ENCODE results near the gene TBC1D8B.

Gene TBC1D8B

DNA sequence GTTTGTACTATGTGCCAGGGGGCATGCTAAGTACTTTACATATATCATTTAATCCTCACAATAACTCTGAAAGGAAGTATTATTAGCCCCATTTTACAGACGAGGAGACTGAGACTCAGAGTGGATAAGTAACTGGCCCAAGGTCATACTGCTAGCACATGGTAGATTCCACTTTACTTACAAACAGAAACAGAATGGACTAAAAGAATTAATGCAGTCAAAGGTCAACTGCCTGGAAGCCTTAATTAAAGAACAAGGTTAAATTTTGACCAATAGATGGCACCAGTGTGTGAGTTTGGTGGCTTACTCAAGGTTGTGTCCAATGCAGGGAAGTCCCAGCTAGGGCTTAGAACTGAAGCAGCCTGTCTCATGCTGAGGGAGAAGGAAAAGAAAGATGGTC, 96.0 kb downstream of the TBC1D8B start:
- peak; percentile 35 to 72 (median 58) for DNase-seq

- DNase-seq, result no peak
Measured at GRCh38 chrX:106899276-106899675, 96.8 kb downstream of the TBC1D8B start.

DNA sequence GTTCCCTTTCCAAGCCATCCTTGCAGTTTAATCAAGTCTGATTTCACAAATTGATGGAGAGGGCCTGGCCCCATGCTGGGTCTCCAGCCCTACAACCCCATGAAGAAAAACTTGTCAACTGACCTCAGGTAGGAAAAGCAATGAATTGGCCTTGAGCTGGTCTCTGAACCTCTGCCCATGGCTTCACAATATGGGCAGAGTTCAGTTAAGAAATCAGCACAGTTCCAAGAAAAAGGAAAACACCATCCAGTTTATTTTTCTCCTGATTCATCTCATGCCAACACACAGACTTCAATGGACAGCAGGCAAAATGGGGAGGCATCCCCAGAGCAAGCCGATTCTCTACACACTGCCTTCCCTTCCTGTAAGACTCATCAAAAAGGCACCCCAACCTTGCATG, 97.4 kb downstream of the TBC1D8B start:
- no peak for DNase-seq

GRCh38 chrX:106901341-106901740, 98.9 kb downstream of the TBC1D8B start:
- DNase-seq, result no peak

DNA sequence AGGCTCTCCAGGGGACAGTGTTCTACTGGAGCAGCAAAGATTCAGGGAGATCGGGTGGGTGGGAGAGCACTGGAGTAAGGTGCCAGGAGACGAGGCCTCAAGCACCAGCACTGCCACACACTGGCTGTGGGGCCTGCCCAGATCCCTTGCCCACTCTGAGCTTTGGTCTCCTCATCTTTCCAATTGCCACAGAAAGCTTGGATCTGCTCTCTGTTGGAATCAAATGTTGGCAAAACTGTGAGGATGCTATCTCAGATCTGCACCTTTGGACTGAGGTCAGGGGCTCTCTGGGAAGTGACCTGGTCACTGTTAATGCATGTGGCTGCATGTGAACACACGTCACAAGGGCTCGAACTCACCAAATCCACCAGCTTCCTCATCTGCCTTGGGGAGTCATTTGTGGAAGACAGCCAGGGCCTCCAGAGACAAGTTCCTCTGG, 99.3 kb downstream of the TBC1D8B start:
- peak in 1 of 4 experiments; percentile 4 for DNase-seq

GRCh38 chrX:106902684-106903083, 100.2 kb downstream of the TBC1D8B start:
- no peak for DNase-seq

DNA sequence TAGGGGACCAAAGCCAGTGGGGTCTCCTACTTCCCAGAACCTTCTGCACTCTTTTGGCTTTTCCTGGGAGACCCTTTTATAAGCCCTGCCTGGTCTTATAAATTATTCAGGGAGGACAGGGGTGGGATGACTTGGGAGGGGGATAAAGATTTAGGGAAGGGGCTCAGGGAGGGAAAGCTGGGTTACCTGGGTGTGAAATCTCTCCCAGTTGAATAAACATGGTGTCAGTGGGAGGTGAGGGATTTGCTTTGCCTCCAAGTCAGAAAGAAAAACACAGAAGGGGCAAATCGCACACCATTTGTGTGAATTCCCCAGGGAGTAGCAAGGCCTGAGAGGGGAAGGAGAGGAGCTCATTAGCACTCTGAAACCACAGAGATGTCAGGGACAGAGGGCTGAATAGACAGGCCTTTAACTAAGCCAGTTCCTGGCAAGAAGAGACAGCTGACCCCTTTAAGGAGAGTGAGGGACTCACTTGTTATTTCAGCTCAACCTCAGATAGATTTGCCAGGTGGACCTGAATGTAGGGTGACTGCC, 100.9 kb downstream of the TBC1D8B start, which contains the start of gene RIPPLY1:
RIPPLY1 (minus strand) TSS at position 51 of the 534 bp plus-strand sequence. CDS start 54 bp downstream, outside the sequence.
- DNase-seq, result no peak

- no peak for DNase-seq
Measured at GRCh38 chrX:106903856-106904528, 101.5 kb downstream of the TBC1D8B start.

DNA sequence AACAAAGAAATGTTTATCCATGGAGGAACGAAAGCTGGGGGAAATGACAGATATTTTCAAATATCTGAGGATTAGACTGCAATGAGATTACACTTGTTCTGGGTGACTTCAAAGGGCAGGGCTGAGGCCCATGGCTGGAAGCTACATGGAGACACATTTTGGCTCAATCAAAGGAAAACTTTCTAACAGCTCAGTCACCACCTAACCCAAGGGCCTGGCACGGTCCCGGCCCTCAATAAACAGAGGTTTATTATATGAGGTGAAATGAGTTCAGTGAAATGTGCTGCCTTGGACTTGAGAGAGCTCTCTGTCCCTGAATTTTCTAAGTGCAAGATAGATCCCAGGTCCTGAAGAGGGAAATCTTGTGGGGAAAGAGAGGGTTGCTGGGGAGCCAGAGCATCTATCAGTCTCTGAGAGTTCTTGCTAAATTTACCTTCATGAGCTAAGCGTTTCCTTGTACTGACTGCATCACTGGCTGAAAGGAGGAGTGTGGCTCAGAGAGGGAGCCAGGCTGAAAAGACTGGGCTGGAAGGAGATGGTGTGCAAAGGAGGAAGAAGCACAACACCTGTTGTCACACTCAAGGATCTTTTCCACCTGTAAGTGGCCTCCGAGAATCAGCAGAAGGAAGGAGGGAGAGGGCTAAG, 102.7 kb downstream of the TBC1D8B start:
- DNase-seq, result no peak

- no peak for DNase-seq
Measured at GRCh38 chrX:106906361-106906760, 103.9 kb downstream of the TBC1D8B start.

GRCh38 chrX:106912864-106913263, 110.4 kb downstream of the TBC1D8B start:
- DNase-seq, result no peak

DNA sequence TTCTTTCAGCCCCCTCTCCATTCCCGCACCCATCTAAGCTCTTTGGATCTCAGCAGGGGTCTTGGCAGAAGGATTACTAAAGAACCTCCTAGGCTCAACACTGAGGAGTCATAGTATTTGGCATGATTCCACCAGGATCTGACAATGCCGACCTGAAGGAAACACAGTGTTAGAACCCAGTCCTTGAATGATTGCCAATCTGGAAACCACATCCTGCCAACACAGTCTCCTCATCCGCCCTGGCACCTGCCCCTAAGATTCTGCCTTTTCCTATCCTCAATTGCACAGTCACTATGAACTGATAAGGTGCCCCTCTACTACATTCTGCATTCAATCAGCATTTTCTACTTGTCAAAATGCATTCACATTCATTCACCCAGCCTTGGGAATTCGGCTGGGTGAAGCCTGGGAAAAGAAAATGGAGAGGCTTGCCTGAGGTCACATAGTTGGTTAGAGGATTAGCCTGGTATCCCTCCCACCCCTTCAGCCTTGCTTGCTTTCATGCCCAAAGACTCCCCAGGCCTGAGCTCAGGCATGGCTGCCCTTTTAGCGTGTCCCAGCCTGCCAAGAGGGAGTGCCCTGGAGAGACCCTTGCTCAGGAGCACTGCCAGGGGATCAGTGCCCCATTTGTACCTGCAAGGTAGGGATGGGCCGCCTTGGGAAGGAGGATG, 115.5 kb downstream of the TBC1D8B start:
- DNase-seq, result no peak

DNA sequence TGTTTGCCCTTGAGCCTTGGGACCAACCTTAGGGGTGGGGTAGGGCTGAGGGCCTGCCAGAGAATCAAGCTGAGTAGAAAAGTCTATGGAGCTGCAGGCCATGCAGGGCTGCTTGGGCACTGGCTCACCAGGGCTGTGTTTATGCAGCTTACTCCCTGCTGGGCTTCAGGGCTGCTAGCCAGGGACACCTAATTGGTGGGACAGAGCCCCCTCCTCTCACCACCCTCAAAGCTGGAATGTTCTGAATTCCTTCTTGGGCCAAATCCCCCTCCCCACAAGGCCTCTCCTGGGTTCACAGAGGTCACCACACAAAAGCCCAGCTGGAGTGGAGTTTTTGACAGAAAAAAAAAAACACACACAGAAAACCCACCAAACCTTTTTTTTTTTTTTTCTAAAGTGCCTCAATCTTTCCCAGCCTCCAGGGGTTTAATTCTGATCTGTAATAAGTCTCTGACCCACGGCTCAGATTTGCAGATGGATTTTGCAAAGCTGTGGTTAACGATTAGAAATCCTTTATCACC, 117.5 kb downstream of the TBC1D8B start, which contains the start of gene CLDN2:
CLDN2 (plus strand) TSS at position 471 of the 521 bp plus-strand sequence. CDS start 7,827 bp downstream, outside the sequence.
- no peak for DNase-seq

GRCh38 chrX:106921637-106922036, 119.2 kb downstream of the TBC1D8B start:
- no peak for DNase-seq
